Adrenal gland (tissue), 5 donors: ENCODE measurements around the gene COL5A1.

ENCODE experiments used
- CTCF ChIP-seq, 6 experiments: fragments of 450-650 bp in 4 of 6; fragments of 200-600 bp in 2 of 6; sonication (generic) in 1 of 6; IDR thresholded peaks; 1 replicate in 5 of 6; 2 replicates in 1 of 6; pipeline versions ENCODE4 v1.5.1 to v1.8.0; 2016 to 2021; ENCODE audit warnings: antibody characterized with exemption in 6 of 6, mild to moderate bottlenecking in 2 of 6, moderate library complexity in 1 of 6
- POLR2A ChIP-seq, 2 donors: fragments of 450-650 bp; IDR thresholded peaks; one replicate each; pipeline ENCODE4 v1.6.1; 2017; ENCODE audit warnings: antibody characterized with exemption in 2 of 2, mild to moderate bottlenecking in 2 of 2, moderate library complexity in 1 of 2
- donor health status: DM: no; HTN: no; CAD: no.

GRCh38 chr9:134770972-134771971 lies 129.7 kb downstream of the COL5A1 start:
- no peak for TF ChIP-seq CTCF (IDR thresholded peaks at IDR 0.05)
- no peak for TF ChIP-seq POLR2A (IDR thresholded peaks at IDR 0.05)
